AG04450 (cell line): Measurements from ENCODE around the gene PARP2. TPM values are rescaled to one million over a fixed set of nuclear protein-coding genes. Genes with fewer than 3 reads are reported as not detected.
"Not testable (repeated sequence)": the region's sequence is repeated elsewhere in the genome, so short reads cannot be mapped to it uniquely, and the experiment has no call there.

Experiments used
- CTCF ChIA-PET: fragments of 300-600, 350-600 bp; formaldehyde crosslinking; extraction: SDS; loops from one replicate; lab custom pipeline; 2022; ENCODE audit warnings: antibody characterized with exemption, inconsistent platforms; lab: Charles Lee
- POLR2A ChIA-PET: fragments of 350-600 bp; formaldehyde crosslinking; extraction: SDS; loops from one replicate; lab custom pipeline; 2021; ENCODE audit warnings: antibody characterized with exemption, inconsistent platforms; lab: Yijun Ruan, JAX
- DNase-seq: peaks from one replicate; pipeline ENCODE4 v3.0.0-alpha.2; 2011; ENCODE audit warnings: low read depth, low spot score
- H3K27ac ChIP-seq: one replicate; pipeline ENCODE4 v1.5.1; 2012; ENCODE audit warnings: low read depth, low read length, control low read depth
- H3K27me3 ChIP-seq: one replicate; pipeline ENCODE4 v1.6.0; 2012; ENCODE audit warnings: low read length; ENCODE audit not compliant: control insufficient read depth, insufficient read depth
- H3K4me3 ChIP-seq: 2 replicates; pipeline ENCODE4 v1.5.1; 2011; ENCODE audit warnings: mild to moderate bottlenecking, low read depth, low read length, control low read depth
- H3K9me3 ChIP-seq: 2 replicates; pipeline ENCODE4 v1.5.1; 2012; ENCODE audit warnings: low read length; ENCODE audit not compliant: control insufficient read depth, insufficient read depth
- CTCF ChIP-seq: IDR thresholded peaks from 2 replicates; pipeline ENCODE4 v1.5.1; 2011; ENCODE audit warnings: low read depth, low read length, control low read depth, inconsistent platforms
- polyA plus RNA-seq: library from polyadenylated mRNA; depleted of rRNA; stranded (reverse); fragments of >200 nt; gene quantifications from 2 replicates; pipeline ENCODE4 v1.2.3, GENCODE V29; 2011

PARP2 gene
- polyA plus RNA-seq, 1 experiment: 12.3 TPM

- no peaks in the 10 kb centered on the region for H3K9me3 ChIP-seq
- no peak overlapping the region for H3K4me3 ChIP-seq
- no peak for TF ChIP-seq CTCF
- ChIA-PET CTCF (interaction anchor here (0.6 to 9.4 kb wide), 4 partner anchors 22 to 65 kb away, joined by 3 to 76 read pairs (median 4); no protein-coding TSS in a partner anchor), POLR2A (interaction anchor here (0.7 kb wide), 1 partner anchor 100 kb away, joined by 3 read pairs; no protein-coding TSS in a partner anchor)
- H3K27ac ChIP-seq: no peak overlapping the region
- DNase-seq: no peak
- H3K27me3 ChIP-seq: no peaks in the 10 kb centered on the region
Measured at GRCh38 chr14:20350282-20350681, 6.8 kb downstream of the PARP2 start.

- Histone ChIP-seq H3K4me3 (no peak overlapping the region), H3K9me3 (no peaks in the 10 kb centered on the region), H3K27me3 (no peaks in the 10 kb centered on the region), H3K27ac (no peak overlapping the region)
- DNase-seq: no peak
- ChIA-PET CTCF (interaction anchor here (1.1 to 9.4 kb wide), 2 partner anchors 23 to 63 kb away, joined by 3 to 76 read pairs; no protein-coding TSS in a partner anchor), POLR2A (no interaction called here)
- peak; percentile 35 for TF ChIP-seq CTCF
Measured at GRCh38 chr14:20350860-20351259, 7.4 kb downstream of the PARP2 start.

GRCh38 chr14:20356422-20356821, 13.0 kb downstream of the PARP2 start:
- Histone ChIP-seq H3K4me3 (no peak overlapping the region), H3K27ac (no peak overlapping the region), H3K27me3 (no peaks in the 10 kb centered on the region), H3K9me3 (no peaks in the 10 kb centered on the region)
- POLR2A ChIA-PET: no interaction called here
- CTCF ChIA-PET: interaction anchor here (1.3 to 9.4 kb wide), 2 partner anchors 28 to 59 kb away, joined by 4 to 76 read pairs; no protein-coding TSS in a partner anchor
- DNase-seq: no peak
- TF ChIP-seq CTCF: no peak

- DNase-seq, H3K27me3 ChIP-seq, POLR2A ChIA-PET, H3K27ac ChIP-seq, H3K9me3 ChIP-seq, CTCF ChIA-PET, H3K4me3 ChIP-seq: not testable (repeated sequence)
Measured at GRCh38 chr14:20358474-20358873, 15.0 kb downstream of the PARP2 start.

- ChIA-PET POLR2A (no interaction called here), CTCF (no interaction called here)
- DNase-seq: no peak
- Histone ChIP-seq H3K4me3 (no peak overlapping the region), H3K9me3 (no peaks in the 10 kb centered on the region), H3K27ac (no peak overlapping the region), H3K27me3 (no peaks in the 10 kb centered on the region)
- no peak for TF ChIP-seq CTCF
Measured at GRCh38 chr14:20365928-20366327, 22.5 kb downstream of the PARP2 start.

GRCh38 chr14:20372796-20373195, 29.4 kb downstream of the PARP2 start:
- ChIA-PET CTCF (no interaction called here), POLR2A (no interaction called here)
- no peak overlapping the region for H3K27ac ChIP-seq
- H3K9me3 ChIP-seq: no peaks in the 10 kb centered on the region
- no peak for TF ChIP-seq CTCF
- H3K27me3 ChIP-seq: no peaks in the 10 kb centered on the region
- no peak for DNase-seq
- no peak overlapping the region for H3K4me3 ChIP-seq
